Measurements from ENCODE around the gene UNC13A.

GRCh38 chr19:17737690-17738153 is 49.6 kb upstream of the UNC13A start:
- TF ChIP-seq CTCF (conservative IDR thresholded peaks at IDR 0.05 in 1 of 2, IDR thresholded peaks at IDR 0.05 in 1 of 2; ENCODE audit: low read depth in 1 of 2, low read length in 2 of 2) (no peak), EZH2 (IDR thresholded peaks at IDR 0.05; ENCODE audit: low read length, missing control alignments) (no peak)

Data from fibroblast of lung (primary cell).